CD4-positive, alpha-beta T cell treated with Interferon alpha-2 for 1 hour (primary cell): Measurements from ENCODE around the gene DENND2A.
"Not testable (repeated sequence)": the region's sequence is repeated elsewhere in the genome, so short reads cannot be mapped to it uniquely, and the experiment has no call there.

Source experiments
- DNase-seq, 2 donors: peaks; one replicate each; pipeline ENCODE4 v3.0.0-alpha.2; 2020 to 2022

The DENND2A gene

DNA sequence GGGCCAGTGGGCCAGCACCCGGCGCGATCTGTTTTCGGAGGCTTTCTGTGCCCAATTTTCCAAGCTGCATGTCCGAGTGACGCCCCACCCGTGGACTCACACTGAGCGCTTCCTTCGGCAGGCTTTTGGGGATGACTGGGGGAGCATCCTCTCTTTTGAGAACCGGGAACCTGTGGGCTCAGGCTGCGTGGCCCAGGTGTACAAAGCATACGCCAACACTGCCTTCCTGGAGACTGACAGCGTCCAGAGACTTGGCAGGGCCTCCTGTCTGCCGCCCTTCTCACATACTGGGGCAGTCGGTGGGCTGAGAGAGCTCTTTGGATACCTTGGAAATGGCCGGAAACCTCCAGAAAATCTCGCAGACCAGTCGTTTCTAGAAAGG, 33.2 kb upstream of the DENND2A start:
- DNase-seq: no peak

DNA sequence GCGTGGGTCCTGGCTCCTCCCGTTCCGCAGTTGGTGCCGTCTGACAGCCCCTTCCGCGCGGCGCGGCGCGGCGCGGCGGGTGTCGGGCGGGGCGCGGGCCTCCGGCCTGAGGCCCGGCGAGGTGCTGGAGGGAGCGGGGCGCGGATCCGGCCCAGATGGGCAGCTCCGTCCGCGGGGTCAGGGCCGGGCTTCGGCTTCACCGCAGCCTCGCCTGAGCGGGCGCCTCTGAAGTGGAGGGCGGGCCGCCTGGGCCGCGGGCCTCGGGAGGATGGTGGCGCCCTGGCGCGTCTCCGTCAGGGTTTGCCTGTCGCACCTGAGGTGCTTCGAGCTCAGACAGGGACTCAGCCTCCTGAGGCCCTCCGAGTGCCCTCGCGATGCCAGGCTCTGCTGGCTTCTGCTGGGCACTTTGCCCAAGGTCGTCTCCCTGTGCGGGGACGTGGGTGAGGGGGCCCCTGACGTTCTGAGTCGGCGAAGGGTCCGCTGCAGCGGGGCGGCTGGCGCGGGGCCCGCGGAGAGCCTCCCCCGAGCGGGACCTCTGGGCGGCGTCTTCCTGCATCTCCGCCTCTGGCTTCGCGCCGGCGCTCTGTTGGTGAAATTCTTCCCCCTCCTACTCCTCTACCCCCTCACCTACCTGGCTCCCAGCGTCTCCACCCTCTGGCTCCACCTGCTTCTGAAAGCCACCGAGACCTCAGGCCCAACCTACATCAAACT, 32.6 kb upstream of the DENND2A start:
- peak; percentile 43 to 62 for DNase-seq

DNA sequence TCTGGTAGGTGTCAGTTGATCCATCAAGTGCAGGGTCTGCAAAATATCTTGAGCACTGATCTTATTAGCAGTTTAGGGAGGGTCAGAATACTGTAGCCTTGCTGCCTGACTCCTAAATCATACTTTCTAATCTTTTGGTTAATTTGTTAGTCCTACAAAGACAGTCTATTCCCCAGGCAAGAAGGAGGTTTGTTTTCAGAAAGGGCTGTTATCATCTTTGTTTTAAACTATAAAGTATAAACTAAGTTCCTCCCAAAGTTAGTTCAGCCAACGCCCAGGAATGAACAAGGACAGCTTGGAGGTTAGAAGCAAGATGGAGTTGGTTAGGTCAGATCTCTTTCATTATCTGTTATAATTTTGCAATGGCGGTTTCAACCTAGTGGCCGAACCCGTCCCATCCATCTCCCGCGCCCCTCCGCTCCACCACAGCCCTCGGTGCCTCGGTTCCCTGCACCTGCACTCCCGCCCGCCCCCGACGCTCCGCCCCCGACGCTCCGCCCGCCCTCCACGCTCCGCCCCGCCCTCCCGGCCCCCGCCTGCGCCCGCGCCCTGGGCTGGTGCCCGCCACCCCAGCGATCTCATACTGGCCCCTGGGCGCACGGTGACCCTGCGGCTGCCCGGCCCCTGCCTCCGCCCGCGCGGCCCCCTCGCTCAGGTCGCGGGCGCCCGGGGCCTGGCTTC, 31.9 kb upstream of the DENND2A start, which contains the start of gene ADCK2:
Gene ADCK2 (plus strand): TSS at position 564 of the 681 bp plus-strand sequence. CDS start 386 bp downstream, outside the sequence.
- peak; percentile 50 to 72 for DNase-seq

DNA sequence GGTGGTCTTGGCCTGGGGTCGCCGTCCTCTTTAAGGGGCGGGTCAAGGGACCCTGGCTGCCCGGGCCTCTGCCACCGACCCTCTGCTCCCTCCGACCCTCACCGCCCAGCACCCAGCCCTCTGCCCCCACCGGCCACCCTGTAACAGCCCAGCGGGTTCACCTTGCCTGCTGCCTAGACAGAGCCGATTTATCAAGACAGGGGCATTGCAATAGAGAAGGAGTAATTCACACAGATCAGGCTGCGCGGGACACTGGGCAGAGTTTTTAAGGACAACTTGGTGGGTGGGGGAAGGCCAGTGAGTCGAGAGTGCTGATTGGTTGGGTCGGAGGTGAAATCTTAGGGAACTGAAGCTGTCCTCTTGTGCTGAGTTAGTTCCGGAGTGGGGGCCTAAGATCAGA, 31.4 kb upstream of the DENND2A start:
- no peak for DNase-seq

DNA sequence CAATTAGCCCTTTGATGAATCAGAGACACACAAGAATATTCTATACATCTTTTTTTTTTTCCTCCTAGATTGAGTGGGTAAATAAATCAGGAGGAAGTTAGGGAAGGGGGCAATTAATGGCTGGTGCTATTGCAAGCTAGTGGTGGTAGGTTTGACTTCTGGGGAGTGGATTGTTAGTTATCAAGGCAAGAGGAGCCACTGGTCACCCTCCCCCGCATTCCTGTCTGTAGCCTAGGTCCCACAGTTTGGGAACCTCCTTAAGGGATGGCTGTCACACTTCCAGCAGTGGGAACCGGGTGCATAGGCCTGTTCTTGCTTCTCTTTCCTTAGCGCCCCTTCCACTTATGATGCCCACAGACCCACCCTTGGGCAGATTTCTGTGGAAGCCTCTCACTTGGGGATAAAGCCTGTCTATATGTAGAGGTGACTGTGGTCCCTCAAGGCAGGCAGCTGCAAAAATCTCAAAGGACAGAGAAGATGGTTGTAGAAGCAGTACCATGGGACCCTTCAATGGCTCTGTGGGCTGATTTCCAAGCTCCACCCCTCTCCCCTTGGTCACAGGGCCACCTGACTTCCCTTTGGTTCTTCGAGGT, 29.8 kb upstream of the DENND2A start:
- DNase-seq: no peak

DNA sequence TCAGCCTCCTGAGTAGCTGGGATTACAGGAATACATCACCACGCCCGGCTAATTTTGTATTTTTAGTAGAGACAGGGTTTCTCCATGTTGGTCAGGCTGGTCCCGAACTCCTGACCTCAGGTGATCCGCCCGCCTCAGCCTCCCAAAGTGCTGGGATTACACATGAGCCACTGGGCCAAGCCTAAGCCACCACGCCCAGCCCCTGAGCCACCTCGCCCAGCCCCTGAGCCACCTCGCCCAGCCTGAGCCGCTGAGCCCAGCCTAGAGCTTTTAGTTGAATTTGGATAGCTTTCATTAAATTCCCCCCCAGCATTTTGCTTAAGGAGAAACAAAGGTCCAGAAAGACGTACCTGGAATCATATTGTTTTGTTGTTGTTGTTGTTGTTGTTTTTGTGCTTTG, 29.2 kb upstream of the DENND2A start:
- not testable (repeated sequence) for DNase-seq

DNA sequence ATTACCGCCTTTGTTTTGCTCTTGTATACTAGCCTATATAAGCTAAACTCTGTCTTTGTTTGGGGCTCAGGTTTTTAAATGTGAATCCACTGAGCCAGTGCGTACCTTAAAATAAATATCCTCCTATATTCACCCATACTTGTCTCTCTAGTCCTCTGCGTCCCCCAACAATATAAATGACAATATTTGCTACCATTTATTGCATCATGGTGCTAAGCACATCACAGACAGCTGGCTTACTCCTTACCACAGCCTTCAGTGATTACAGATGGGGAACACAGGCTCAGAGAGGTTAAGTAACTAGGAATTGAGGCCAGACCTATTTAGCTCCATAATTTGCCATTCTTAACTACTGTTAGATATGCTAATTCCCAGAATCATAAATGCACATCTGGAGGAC, 28.7 kb upstream of the DENND2A start:
- DNase-seq: no peak

DNA sequence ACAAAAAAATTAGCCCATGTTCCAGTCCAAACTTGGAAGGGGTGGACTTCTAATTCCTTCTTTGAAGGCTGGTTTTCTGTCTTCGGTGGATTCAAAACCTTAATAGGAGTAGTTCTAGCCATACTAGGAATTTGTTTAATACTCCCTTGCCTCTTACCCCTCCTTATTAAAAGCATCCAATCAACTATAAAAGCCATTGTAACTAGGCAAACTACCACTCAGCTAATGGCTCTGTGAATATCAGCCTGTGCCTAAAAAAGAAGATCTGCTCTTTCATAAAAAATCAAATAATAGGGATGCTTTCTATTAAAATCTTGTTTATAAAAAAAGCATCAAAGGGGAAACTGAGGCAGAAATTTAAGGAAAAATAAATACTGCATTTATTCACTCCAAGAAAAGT, 28.0 kb upstream of the DENND2A start:
- no peak for DNase-seq

DNA sequence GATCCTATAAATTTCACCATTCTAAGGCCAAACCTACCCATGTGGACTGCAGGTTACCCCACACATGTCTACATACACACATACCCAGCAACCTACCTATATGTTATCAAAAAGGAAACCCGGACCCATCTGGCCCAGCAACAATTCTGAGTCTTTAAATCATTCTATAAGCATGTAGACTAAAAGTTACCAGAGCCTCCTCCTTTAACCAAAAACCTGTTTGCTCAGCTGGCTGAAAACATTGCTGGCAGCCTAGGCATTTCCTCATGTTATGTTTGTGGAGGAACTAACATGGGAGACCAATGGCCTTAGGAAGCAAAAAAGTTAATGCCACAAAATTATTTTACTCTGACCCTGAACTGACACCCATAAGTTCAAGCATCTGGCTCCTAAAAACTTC, 26.9 kb upstream of the DENND2A start:
- DNase-seq: no peak

DNA sequence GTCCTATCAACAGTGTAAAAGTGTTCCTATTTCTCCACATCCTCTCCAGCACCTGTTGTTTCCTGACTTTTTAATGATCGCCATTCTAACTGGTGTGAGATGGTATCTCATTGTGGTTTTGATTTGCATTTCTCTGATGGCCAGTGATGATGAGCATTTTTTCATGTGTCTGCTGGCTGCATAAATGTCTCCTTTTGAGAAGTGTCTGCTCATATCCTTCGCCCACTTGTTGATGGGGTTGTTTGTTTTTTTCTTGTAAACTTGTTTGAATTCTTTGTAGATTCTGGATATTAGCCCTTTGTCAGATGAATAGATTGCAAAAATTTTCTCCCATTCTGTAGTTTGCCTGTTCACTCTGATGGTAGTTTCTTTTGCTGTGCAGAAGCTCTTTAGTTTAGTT, 22.3 kb upstream of the DENND2A start:
- not testable (repeated sequence) for DNase-seq

DNA sequence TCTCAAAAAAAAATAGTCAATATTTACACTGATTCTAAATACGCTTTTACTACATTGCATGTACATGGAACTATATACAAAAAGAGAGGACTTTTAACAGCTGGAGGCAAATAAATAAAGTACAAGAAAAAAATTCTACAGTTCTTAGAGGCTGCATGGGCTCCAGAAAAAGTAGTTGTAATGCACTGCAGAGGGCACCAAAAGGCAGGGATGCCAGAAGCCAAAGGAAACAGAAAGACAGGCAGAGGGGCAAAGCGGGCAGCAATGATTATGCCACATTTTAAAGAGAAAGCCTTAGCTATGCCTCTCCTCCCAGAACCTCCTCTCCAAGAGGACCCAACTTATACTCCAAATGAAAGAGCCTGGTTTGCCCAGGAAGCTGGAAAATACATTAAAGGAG, 20.5 kb upstream of the DENND2A start:
- no peak for DNase-seq

DNA sequence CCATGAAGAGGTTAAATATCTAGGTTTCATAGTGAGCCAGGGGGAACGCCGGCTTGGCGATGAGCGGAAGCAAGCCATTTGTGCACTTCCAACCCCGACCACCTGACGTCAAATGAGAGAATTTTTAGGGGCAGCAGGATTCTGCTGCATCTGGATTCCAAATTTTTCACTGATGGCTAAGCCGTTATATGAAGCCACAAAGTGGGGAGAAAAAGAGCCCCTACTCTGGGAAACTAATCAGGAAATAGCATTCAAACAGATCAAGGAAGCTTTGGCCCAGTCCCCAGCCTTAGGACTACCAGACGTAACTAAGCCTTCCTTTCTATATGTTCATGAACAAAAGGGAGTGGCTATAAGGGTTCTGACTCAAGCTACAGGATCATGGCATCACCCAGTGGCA, 19.2 kb upstream of the DENND2A start:
- DNase-seq: no peak

DNA sequence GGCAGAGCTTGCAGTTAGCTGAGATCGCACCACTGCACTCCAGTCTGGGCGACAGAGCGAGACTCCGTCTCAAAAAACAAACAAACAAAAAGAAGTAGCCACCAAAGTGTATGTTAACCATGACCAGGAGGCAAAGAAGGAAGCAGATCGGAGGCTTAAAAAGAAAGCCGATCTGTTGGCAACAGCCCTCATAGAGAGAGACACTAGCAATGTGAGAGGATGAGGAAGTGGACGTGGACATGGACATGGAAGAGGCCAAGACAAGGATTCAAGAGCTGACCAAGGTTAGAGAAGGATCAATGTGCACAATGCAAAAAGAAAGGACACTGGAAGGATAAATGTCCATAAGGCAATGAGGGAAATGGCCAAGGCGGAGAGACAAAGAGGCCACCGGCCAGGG, 17.3 kb upstream of the DENND2A start:
- no peak for DNase-seq

DNA sequence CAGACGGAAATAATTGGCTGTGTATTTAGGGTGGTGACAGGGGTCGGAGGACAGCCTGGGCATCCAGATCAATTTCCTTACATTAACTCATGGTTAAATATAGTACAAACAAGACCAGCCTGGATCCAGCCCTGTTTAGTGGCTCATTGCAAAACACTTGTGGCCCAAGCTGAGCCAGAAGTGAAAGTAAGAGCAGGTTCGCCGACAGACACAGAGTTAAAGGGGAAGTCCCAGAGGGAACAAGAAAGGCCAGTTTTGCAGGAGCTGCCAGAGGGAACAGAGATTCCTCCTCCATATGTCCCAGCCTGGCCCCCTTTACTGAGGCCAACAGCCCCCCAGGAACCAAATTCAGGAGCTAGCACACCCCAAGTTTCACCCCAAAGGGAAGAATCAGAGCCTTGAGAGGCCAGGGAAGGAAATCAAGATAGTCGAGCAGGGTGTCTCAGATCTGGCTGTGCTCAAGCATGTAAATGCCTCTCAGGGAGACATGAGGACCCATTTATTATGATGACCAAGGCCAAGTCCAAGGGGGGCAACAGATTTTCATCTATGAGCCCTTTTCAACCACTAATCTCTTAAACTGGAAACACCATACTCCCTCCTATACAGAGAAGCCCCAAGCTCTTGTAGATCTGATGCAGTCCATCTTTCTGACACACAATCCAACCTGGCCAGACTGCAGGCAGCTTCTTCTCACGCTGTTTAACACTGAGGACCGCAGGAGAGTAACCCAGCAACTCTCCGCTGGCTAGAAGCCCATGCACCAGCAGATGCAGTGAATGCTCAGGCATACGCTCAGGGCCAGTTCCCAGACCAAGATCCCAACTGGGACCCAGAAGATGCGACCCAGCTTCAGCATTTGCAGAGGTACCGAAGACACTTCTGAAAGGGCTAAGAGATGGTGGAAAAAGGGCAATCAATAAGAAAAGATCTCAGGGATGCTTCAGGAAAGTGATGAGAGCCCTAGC, 16.2 kb upstream of the DENND2A start:
- peak; percentile 28 to 50 for DNase-seq

DNA sequence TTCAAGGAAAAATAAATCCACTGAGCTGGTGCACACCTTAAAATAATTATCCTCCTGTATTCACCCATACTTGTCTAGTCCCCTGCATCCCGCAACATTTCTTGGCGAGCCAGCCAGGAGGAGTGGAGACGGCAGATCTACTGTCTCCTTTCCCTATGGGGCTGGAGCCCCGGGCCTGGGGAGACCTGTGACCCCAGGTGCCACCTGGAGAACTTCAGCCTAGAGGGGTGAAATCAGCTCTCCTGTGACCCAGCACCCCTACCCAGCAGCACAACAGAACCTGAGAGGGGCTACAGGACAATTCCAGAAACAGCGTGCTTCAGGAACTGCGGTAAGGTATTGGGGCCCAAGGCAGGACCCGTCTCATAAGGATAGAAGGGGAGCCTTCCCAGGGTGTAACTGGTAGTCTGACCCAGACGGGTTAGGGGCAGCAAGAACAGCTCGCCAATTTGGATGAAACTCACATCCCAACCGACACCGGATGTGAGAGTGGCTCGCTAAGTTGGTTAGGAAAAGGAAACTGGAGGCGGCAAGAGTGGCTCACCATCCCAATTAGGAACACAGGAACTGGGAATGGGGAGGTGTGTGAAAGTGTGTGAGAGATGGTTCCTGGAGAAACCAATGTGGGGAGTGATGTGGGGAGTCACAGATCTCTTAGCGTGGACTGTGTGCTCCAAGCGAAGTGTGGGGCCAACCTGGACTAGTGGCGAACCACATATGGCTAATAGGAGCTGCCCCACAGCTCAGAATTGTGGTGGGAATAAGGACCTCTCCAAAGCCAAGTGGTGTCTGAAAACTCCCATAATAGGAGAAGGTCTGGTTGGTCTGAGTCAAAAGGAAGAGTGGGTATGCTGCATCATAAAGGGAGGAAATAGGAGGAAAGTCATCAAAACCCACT, 15.1 kb upstream of the DENND2A start:
- no peak for DNase-seq

DNA sequence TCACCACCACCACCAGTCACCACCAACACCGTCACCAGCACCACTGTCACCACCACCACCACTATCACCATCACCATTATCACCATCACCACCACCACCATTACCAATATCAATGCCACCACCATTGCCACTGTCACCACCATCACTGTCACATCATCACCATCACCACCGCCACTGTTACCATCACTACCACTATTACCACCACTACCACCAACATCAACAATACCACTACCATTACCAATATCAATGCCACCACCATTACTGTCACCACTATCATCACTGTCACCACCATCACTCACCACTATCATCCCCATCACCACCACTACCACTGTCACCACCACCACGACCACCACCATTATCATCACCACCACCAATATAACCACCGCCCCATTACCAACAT, 14.0 kb upstream of the DENND2A start:
- DNase-seq: no peak

DNA sequence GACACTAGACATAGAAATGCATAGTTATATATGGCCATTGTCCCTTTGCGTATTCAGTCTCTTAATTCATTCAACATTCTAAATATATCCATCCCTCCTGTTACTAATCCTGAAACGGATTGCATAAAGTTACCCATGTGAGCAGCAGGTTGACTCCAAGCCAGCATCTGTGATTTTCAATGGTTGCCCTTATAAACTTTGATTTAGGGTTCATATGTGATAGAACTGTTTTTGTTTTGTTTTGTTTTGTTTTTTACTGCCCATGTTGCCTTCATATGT, 13.4 kb upstream of the DENND2A start:
- DNase-seq: no peak

DNA sequence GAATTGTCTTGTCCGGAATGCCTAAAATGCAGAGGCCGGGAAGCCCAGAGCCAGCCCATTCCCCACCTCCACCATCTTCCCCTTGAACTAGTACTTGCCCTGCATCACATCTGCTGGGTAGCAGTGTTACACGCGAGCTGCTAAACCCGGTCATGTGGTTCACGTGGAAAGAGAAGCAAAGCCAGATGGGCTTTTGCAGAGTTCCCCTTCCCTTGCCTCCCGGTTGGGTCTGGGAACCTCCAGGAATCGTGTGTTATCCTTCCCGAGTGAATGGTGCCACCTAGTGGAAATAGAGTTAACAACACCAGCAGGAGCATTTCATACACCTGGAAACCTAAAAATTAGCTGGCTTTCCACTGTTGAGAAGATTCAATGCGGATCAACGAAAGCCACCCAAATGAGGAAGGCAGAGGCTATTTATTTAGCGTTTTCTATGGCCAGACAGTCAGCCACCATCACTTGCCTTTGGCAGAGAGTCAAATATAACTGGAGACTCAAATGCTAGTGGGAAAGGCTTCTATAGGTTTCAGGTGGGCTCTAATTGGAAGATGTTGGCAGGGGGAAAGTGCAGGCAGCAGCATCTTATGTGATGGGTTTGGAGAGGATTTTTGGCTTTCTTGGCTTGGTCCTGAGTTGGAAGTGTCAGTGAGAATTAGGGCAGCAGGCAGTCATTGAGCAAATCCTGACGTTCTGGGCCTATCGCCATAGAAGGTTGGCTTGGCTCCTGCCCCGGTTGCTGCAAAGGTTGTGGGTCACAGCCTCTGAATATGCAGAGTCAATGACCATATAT, 12.9 kb upstream of the DENND2A start:
- peak; percentile 28 to 63 for DNase-seq

DNA sequence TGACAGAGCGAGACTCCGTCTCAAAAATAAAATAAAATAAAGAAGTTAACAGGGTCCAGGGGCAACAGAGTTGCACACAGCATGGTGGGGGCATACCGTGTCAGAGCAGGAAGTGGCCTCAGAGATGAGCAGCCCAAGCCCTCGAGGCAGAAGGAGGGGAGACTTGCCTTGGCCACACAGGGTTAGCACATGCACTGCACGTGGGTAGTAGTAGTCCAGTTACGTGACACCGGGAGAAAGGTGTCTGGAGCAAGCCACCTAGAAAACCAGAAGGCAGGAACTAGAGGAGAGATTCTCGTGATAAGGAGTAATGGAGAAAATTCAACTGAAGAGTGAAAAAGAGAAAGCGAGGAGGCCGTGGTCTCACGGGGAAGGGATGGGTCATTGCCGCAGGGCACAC, 9.8 kb upstream of the DENND2A start:
- no peak for DNase-seq

DNA sequence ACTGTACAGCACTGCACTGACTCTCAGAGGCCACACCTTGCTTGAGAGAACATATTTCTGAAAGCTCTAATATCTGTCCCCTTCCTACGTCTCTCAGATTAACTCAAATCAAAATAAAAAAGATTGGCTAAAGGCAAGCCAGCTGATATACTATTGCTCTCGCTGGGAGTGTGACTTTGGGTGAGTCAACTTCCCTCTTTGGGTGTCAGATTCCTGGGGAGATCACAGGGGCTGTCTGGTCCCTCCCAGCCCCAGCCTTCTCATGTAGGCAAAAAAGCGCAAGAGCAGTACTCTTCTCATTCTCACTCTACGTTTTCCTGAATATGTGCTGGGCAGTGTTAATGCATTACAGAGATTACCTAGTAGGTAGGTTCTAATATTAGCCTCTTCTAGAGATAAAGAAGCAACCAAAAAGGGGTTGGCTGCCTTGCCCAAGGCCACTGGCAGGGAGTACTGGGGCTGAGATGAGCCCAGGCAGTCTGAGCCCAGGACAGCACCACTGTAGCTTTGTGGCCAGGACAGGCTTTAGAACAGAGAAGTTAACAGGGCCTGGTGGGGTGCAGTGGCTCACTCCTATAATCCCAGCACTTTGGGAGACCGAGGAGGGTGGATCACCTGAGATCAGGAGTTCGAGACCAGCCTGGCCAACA, 9.1 kb upstream of the DENND2A start:
- DNase-seq: no peak
